ENCODE data around the gene ZNF564. TPM values are rescaled to one million over a fixed set of nuclear protein-coding genes. Genes with fewer than 3 reads are reported as not detected.

Gene ZNF564
- total RNA-seq, 4 donors from 2014 or later, result 6.8 to 14.6 (median 13.8) TPM

DNA sequence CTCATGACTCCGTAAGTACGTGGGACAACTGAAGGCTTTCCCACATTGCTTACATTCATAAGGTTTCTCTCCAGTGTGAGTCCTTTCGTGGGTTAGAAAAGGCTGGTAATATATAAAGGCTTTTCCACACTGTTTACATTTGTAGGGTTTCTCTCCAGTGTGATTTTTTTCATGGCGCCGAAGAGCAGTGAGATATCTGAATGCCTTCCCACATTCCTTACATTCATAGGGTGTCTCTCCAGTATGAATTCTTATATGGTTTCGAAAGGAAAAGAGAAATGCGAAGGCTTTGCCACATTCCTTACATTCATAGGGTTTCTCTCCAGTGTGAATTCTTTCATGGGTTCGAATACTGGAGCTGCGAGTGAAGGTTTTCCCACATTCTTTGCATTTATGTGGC, 29.8 kb upstream of the ZNF564 start:
- no peaks in the 10 kb centered on the region for H3K4me1 ChIP-seq
- TF ChIP-seq POLR2AphosphoS5 (IDR thresholded peaks at IDR 0.05), result no peak
- TF ChIP-seq EP300 (IDR thresholded peaks at IDR 0.05), result no peak
- TF ChIP-seq, protein P1, sequence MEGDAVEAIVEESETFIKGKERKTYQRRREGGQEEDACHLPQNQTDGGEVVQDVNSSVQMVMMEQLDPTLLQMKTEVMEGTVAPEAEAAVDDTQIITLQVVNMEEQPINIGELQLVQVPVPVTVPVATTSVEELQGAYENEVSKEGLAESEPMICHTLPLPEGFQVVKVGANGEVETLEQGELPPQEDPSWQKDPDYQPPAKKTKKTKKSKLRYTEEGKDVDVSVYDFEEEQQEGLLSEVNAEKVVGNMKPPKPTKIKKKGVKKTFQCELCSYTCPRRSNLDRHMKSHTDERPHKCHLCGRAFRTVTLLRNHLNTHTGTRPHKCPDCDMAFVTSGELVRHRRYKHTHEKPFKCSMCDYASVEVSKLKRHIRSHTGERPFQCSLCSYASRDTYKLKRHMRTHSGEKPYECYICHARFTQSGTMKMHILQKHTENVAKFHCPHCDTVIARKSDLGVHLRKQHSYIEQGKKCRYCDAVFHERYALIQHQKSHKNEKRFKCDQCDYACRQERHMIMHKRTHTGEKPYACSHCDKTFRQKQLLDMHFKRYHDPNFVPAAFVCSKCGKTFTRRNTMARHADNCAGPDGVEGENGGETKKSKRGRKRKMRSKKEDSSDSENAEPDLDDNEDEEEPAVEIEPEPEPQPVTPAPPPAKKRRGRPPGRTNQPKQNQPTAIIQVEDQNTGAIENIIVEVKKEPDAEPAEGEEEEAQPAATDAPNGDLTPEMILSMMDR (IDR thresholded peaks at IDR 0.05), result no peak
- TF ChIP-seq POLR2A (IDR thresholded peaks at IDR 0.05), result no peak
- no peak overlapping the region for H3K4me3 ChIP-seq
- peak overlapping the region in 2 of 4 donors; percentile 34 to 71 for H3K27ac ChIP-seq
- H3K36me3 ChIP-seq, result peaks cover 7 to 62% of the 10 kb centered on the region in 2 donors
- 95% methylated on average over 9 of the region's 9 CpGs for WGBS, 2 donors (ENCODE audit: low coverage in 1 of 2)
- peaks cover 0 to 22% (median 0%) of the 10 kb centered on the region in 3 donors for H3K9me3 ChIP-seq
- ATAC-seq, result no peak
- H3K27me3 ChIP-seq, result no peaks in the 10 kb centered on the region

DNA sequence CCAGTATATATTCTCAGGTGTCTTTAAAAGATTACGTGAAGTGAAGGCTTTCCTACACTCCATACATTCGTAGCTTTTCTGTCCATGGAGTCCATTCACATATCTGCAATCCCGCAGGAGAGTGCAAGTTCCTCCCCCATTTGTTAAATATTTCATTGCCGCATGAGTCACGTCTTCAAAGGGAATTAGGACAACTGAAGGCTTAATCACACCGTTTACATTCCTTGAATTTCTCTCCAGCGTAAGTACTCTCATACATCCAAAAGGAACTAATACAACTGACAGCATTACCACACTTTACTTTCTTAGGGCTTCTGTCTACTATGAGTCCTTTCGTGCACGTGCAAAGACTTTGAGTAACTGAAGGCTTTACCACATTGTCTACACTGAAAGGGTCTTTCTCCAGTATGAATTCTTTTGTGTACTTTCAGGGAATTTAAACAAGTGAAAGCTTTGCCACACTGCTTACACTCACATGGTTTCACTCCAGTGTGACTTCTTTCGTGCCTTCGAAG, 29.0 kb upstream of the ZNF564 start:
- H3K9me3 ChIP-seq, result peaks cover 0 to 22% (median 0%) of the 10 kb centered on the region in 3 donors
- no peaks in the 10 kb centered on the region for H3K27me3 ChIP-seq
- peaks cover 7 to 65% of the 10 kb centered on the region in 2 donors for H3K36me3 ChIP-seq
- H3K27ac ChIP-seq, result peak overlapping the region in 3 of 4 donors; percentile 37 to 71 (median 46)
- ATAC-seq, result peak; percentile 82
- 47 to 58% methylated on average over 11 of the region's 11 CpGs for WGBS, 2 donors (ENCODE audit: low coverage in 1 of 2)
- H3K4me3 ChIP-seq, result no peak overlapping the region
- H3K4me1 ChIP-seq, result no peaks in the 10 kb centered on the region
- TF ChIP-seq EP300 (IDR thresholded peaks at IDR 0.05) (no peak), POLR2A (IDR thresholded peaks at IDR 0.05) (no peak), POLR2AphosphoS5 (IDR thresholded peaks at IDR 0.05) (peak; percentile 68)
- TF ChIP-seq, protein P1 (IDR thresholded peaks at IDR 0.05), result no peak

DNA sequence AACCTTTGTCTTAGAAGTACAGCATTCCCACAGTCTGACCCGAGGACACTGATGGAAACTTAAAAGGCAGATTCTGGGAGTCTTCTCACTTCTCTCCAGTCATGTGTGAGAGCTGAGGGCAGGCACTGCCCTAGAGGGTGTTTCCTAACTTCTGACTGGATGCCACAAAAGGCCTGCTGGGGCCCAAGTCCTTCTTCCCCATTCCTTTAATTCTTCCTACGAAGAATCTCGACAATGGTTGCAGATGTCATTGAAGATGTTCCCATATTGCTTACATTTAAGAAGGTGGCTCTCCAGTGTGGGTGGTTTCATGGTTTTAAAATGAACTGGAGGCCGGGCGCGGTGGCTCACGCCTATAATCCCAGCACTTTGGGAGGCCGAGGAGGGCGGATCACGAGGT, 27.4 kb upstream of the ZNF564 start:
- Histone ChIP-seq H3K4me3 (no peak overlapping the region), H3K27me3 (no peaks in the 10 kb centered on the region), H3K9me3 (peaks cover 0 to 22% (median 0%) of the 10 kb centered on the region in 3 donors), H3K27ac (no peak overlapping the region), H3K36me3 (peaks cover 7 to 65% of the 10 kb centered on the region in 2 donors), H3K4me1 (no peaks in the 10 kb centered on the region)
- no peak for TF ChIP-seq POLR2A (IDR thresholded peaks at IDR 0.05)
- TF ChIP-seq POLR2AphosphoS5 (IDR thresholded peaks at IDR 0.05), result no peak
- TF ChIP-seq, protein P1 (IDR thresholded peaks at IDR 0.05), result no peak
- no peak for TF ChIP-seq EP300 (IDR thresholded peaks at IDR 0.05)
- ATAC-seq, result no peak
- WGBS, 2 donors (ENCODE audit: low coverage in 1 of 2), result 87 to 91% methylated on average over 3 to 7 of the region's 10 CpGs

DNA sequence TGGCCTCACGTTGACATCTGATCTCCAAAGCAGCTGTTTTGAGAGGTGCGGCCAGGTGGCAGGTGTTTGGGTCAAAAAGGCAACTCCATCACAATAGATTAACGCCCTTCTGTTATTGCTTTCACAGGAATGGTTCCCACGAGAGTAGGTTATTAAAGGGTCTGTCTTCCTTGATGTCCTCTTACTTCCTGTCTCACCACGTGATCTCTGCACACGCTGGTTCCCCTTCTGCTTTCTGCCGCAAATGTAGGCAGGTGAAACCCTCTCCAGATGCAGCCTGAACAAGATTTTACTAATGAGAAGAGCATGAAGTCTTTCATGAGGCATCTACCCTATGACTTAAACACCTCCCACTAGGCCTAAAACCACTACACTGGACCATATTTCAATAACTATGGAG, 22.8 kb upstream of the ZNF564 start:
- WGBS, 2 donors (ENCODE audit: low coverage in 1 of 2), result 57 to 74% methylated on average over 3 to 6 of the region's 7 CpGs

More for the DNA sequence above, 22.8 kb upstream of the ZNF564 start:
- TF ChIP-seq, protein P1 (IDR thresholded peaks at IDR 0.05), result no peak
- TF ChIP-seq POLR2AphosphoS5 (IDR thresholded peaks at IDR 0.05), result no peak
- TF ChIP-seq POLR2A (IDR thresholded peaks at IDR 0.05), result no peak
- TF ChIP-seq EP300 (IDR thresholded peaks at IDR 0.05), result no peak
- Histone ChIP-seq H3K36me3 (peaks cover 0 to 22% of the 10 kb centered on the region in 2 donors), H3K4me3 (no peak overlapping the region), H3K27ac (no peak overlapping the region), H3K4me1 (no peaks in the 10 kb centered on the region), H3K27me3 (no peaks in the 10 kb centered on the region), H3K9me3 (no peaks in the 10 kb centered on the region)
- ATAC-seq, result no peak

All from gastroesophageal sphincter (tissue), 4 donors.